SU-DHL-6 (cell line): ENCODE measurements around the gene CYTH1.

Source experiments
- CTCF ChIP-seq: fragments of 200-600 bp; sonication (generic); IDR thresholded peaks from one replicate; pipeline ENCODE4 v1.5.1; 2017; ENCODE audit warnings: antibody characterized with exemption, mild to moderate bottlenecking, low read length, moderate library complexity; ENCODE audit not compliant: insufficient read depth, poor library complexity, severe bottlenecking
- EZH2phosphoT487 ChIP-seq: fragments of 200-600 bp; sonication (generic), shearing (Covaris generic); conservative IDR thresholded peaks from 2 replicates; pipeline ENCODE4 v1.6.1; 2018; ENCODE audit warnings: mild to moderate bottlenecking, antibody characterized with exemption, low read length, moderate library complexity, mixed read lengths

GRCh38 chr17:78687125-78687524 lies 94.9 kb downstream of the CYTH1 start:
- TF ChIP-seq EZH2phosphoT487, result no peak
- TF ChIP-seq CTCF, result no peak
